A549 (cell line): Measurements from ENCODE around the gene MPPED2. TPM values are rescaled to one million over a fixed set of nuclear protein-coding genes. Genes with fewer than 3 reads are reported as not detected.

Experiments
- ATAC-seq, 2 experiments: fragments of 200-7000 bp in 1 of 2; fragments of >200 bp in 1 of 2; cut with Nextera tagmentation in 1 of 2; cut with Tn5 transposase in 1 of 2; 3 replicates each; pipeline versions ENCODE4 v1.8.0 to v1.9.1; 2018 to 2020; ENCODE audit warnings: mild to moderate bottlenecking in 1 of 2, moderate library complexity in 1 of 2
- CTCF ChIA-PET: fragments of 300-600 bp; sonication (Branson Sonifier 250); formaldehyde crosslinking; extraction: SDS; loops from one replicate; lab custom pipeline; 2021; ENCODE audit warnings: antibody characterized with exemption, inconsistent platforms; lab: Yijun Ruan, JAX
- POLR2A ChIA-PET: fragments of 350-600 bp; formaldehyde crosslinking; extraction: SDS; loops from one replicate; lab custom pipeline; 2021; ENCODE audit warnings: antibody characterized with exemption, inconsistent platforms; lab: Yijun Ruan, JAX
- DNase-seq, 2 experiments: peaks; one replicate each; pipeline versions ENCODE4 v3.0.0 to v3.0.0-alpha.2; 2011 to 2016; ENCODE audit warnings: low read depth in 1 of 2, low spot score in 1 of 2
- FAIRE-seq: peaks from 2 replicates; lab custom pipeline; 2011; peaks lifted over from hg19 to GRCh38; lab: Jason Lieb, UNC
- H3K27ac ChIP-seq, 2 experiments: fragments of >200 bp; sonication (Bioruptor Twin); formaldehyde crosslinking; 3 replicates each; pipeline ENCODE4 v1.5.1; 2016 to 2017
- H3K4me1 ChIP-seq: fragments of >200 bp; sonication (Bioruptor Twin); formaldehyde crosslinking; 3 replicates; pipeline ENCODE4 v1.6.1; 2016
- H3K4me2 ChIP-seq: fragments of >200 bp; sonication (Bioruptor Twin); formaldehyde crosslinking; 3 replicates; pipeline ENCODE4 v1.6.1; 2016
- H3K4me3 ChIP-seq: fragments of >200 bp; sonication (Bioruptor Twin); formaldehyde crosslinking; 3 replicates; pipeline ENCODE4 v1.5.1; 2016
- H3K9me3 ChIP-seq: fragments of >200 bp; sonication (Bioruptor Twin); formaldehyde crosslinking; 3 replicates; pipeline ENCODE4 v1.6.1; 2016
- CBX2 ChIP-seq: fragments of 200-600 bp; sonication (generic); IDR thresholded peaks from 2 replicates; pipeline ENCODE4 v1.6.1; 2016; ENCODE audit warnings: low read depth, mild to moderate bottlenecking, borderline replicate concordance
- CBX8 ChIP-seq: fragments of 200-600 bp; sonication (generic); IDR thresholded peaks from 2 replicates; pipeline ENCODE4 v1.6.1; 2016
- CHD2 ChIP-seq: fragments of 150-350 bp; IDR thresholded peaks from 2 replicates; pipeline ENCODE4 v1.6.1; 2014; ENCODE audit warnings: low read length; ENCODE audit not compliant: partially characterized antibody
- E2F6 ChIP-seq: IDR thresholded peaks from 2 replicates; pipeline ENCODE4 v1.6.1; 2012; ENCODE audit warnings: low read depth, borderline replicate concordance
- EHF ChIP-seq: fragments of 250-450 bp; sonication (Bioruptor Pico); IDR thresholded peaks from 2 replicates; pipeline ENCODE4 v1.5.0; 2020; ENCODE audit warnings: mild to moderate bottlenecking
- EHMT2 ChIP-seq: fragments of 200-600 bp; sonication (generic); IDR thresholded peaks from 2 replicates; pipeline ENCODE4 v1.6.1; 2016; ENCODE audit warnings: antibody characterized with exemption, low read depth, mild to moderate bottlenecking, moderate library complexity
- FOSL2 ChIP-seq, 2 experiments: fragments of 450-650 bp in 1 of 2; fragments of >200 bp in 1 of 2; sonication (Bioruptor Twin) in 1 of 2; formaldehyde crosslinking; IDR thresholded peaks; 2 replicates each; pipeline versions ENCODE4 v1.5.0 to v1.6.1; 2016 to 2020; ENCODE audit warnings: mild to moderate bottlenecking in 1 of 2, moderate library complexity in 1 of 2
- FOXS1 ChIP-seq: fragments of 250-450 bp; sonication (Bioruptor Pico); IDR thresholded peaks from 2 replicates; pipeline ENCODE4 v1.5.0; 2020; ENCODE audit warnings: mild to moderate bottlenecking, moderate library complexity
- KDM1A ChIP-seq: fragments of 200-600 bp; sonication (generic); IDR thresholded peaks from 2 replicates; pipeline ENCODE4 v1.6.1; 2016; ENCODE audit warnings: low read depth, mild to moderate bottlenecking
- MAFK ChIP-seq: fragments of 450-650 bp; IDR thresholded peaks from 2 replicates; pipeline ENCODE4 v1.6.1; 2014; ENCODE audit not compliant: partially characterized antibody
- MAZ ChIP-seq: fragments of 150-350 bp; IDR thresholded peaks from 2 replicates; pipeline ENCODE4 v1.6.1; 2014; ENCODE audit warnings: antibody characterized with exemption, low read depth, low read length, borderline replicate concordance
- MYC ChIP-seq: IDR thresholded peaks from 2 replicates; pipeline ENCODE4 v1.6.1; 2012; ENCODE audit warnings: mild to moderate bottlenecking, inconsistent platforms, low read length, improper control_type of control experiment, borderline replicate concordance
- NFE2L2 ChIP-seq: fragments of 150-350 bp; conservative IDR thresholded peaks from 2 replicates; pipeline ENCODE4 v1.6.1; 2014; ENCODE audit warnings: low read length
- NR3C1 ChIP-seq: fragments of >200 bp; sonication (Bioruptor Twin); formaldehyde crosslinking; IDR thresholded peaks from 3 replicates; pipeline ENCODE4 v1.6.1; 2017
- POLR2AphosphoS2 ChIP-seq: conservative IDR thresholded peaks from 2 replicates; pipeline ENCODE4 v1.6.1; 2012; ENCODE audit warnings: low read length, improper control_type of control experiment, inconsistent platforms
- RARB ChIP-seq: fragments of 250-450 bp; sonication (Bioruptor Pico); IDR thresholded peaks from 2 replicates; pipeline ENCODE4 v1.8.0; 2021; ENCODE audit warnings: mild to moderate bottlenecking, moderate library complexity
- REST ChIP-seq: fragments of 200-600 bp; sonication (generic); IDR thresholded peaks from 2 replicates; pipeline ENCODE4 v1.6.1; 2016; ENCODE audit warnings: antibody characterized with exemption, mild to moderate bottlenecking, moderate library complexity
- RNF2 ChIP-seq: fragments of 200-600 bp; sonication (generic); IDR thresholded peaks from 2 replicates; pipeline ENCODE4 v1.6.1; 2016; ENCODE audit warnings: low read depth, mild to moderate bottlenecking, antibody characterized with exemption, moderate library complexity, borderline replicate concordance
- SMC3 ChIP-seq: fragments of >200 bp; sonication (Bioruptor Twin); formaldehyde crosslinking; IDR thresholded peaks from 3 replicates; pipeline ENCODE4 v1.6.1; 2018; ENCODE audit warnings: inconsistent platforms
- TFCP2L1 ChIP-seq: fragments of 250-450 bp; sonication (Bioruptor Pico); IDR thresholded peaks from 2 replicates; pipeline ENCODE4 v1.5.0; 2021; ENCODE audit warnings: mild to moderate bottlenecking
- TP53 ChIP-seq: fragments of 250-450 bp; sonication (Bioruptor Pico); IDR thresholded peaks from 2 replicates; pipeline ENCODE4 v1.5.0; 2021; ENCODE audit warnings: mild to moderate bottlenecking, moderate library complexity
- ZFP36 ChIP-seq: fragments of 450-650 bp; IDR thresholded peaks from 2 replicates; pipeline ENCODE4 v1.6.1; 2014; ENCODE audit warnings: borderline replicate concordance; ENCODE audit not compliant: partially characterized antibody
- ZSCAN20 ChIP-seq: fragments of 250-450 bp; sonication (Bioruptor Pico); IDR thresholded peaks from 2 replicates; pipeline ENCODE4 v1.8.0; 2022; ENCODE audit warnings: mild to moderate bottlenecking, moderate library complexity
- WGBS: methylation state at CpG from one replicate; pipeline ENCODE4 v1.1.6; 2017; ENCODE audit errors: missing lambda C conversion rate; 5-methylcytosine and 5-hydroxymethylcytosine counted together
- polyA plus RNA-seq, 4 experiments: library from polyadenylated mRNA; depleted of rRNA in 3 of 4; stranded (reverse); fragments of >200 nt; fragmentation: RNase III in 1 of 4; extraction: RNeasy Plus Mini Kit Qiagen cat#74134 plus additional on column Dnase treatment in 1 of 4; gene quantifications; 2 replicates in 3 of 4; 3 replicates in 1 of 4; pipeline ENCODE4 v1.2.3, GENCODE V29; 2011 to 2017
- TF ChIP-seq, protein P1 (sequence below): fragments of 250-450 bp; sonication (Bioruptor Pico); IDR thresholded peaks from 2 replicates; pipeline ENCODE4 v1.5.0; 2021; ENCODE audit warnings: mild to moderate bottlenecking, moderate library complexity, borderline replicate concordance
- TF ChIP-seq, protein P2 (sequence below): fragments of 150-350 bp; IDR thresholded peaks from 2 replicates; pipeline ENCODE4 v1.6.1; 2014; ENCODE audit warnings: low read depth, mild to moderate bottlenecking, low read length

Gene MPPED2
- polyA plus RNA-seq, 2 of the 4 experiments (the other 2 are of a cell fraction) = not detected

- 0% methylated on average over 1 of the region's 1 CpG for WGBS
- FAIRE-seq = no peak
- TF ChIP-seq MYC = no peak
- no peak for TF ChIP-seq POLR2AphosphoS2
- TF ChIP-seq RARB (CRISPR knock-in tag) = no peak
- no peak for TF ChIP-seq SMC3
- TF ChIP-seq EHMT2 = no peak
- no peak for TF ChIP-seq REST
- no peak for TF ChIP-seq NR3C1
- TF ChIP-seq, protein P1, sequence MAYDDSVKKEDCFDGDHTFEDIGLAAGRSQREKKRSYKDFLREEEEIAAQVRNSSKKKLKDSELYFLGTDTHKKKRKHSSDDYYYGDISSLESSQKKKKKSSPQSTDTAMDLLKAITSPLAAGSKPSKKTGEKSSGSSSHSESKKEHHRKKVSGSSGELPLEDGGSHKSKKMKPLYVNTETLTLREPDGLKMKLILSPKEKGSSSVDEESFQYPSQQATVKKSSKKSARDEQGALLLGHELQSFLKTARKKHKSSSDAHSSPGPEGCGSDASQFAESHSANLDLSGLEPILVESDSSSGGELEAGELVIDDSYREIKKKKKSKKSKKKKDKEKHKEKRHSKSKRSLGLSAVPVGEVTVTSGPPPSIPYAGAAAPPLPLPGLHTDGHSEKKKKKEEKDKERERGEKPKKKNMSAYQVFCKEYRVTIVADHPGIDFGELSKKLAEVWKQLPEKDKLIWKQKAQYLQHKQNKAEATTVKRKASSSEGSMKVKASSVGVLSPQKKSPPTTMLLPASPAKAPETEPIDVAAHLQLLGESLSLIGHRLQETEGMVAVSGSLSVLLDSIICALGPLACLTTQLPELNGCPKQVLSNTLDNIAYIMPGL (CRISPR knock-in tag) = no peak
- no peak for TF ChIP-seq FOSL2 (IDR thresholded peaks at IDR 0.05)
- TF ChIP-seq FOSL2 (CRISPR knock-in tag; IDR thresholded peaks at IDR 0.05) = no peak
- TF ChIP-seq KDM1A = no peak
- TF ChIP-seq FOXS1 = no peak
- no peak for TF ChIP-seq TFCP2L1
- TF ChIP-seq ZSCAN20 (CRISPR knock-in tag) = no peak
- no peak for TF ChIP-seq ZFP36
- no peak for TF ChIP-seq CHD2
- TF ChIP-seq, all 56 proteins: peak for 0
- H3K9me3 ChIP-seq = no peaks in the 10 kb centered on the region
- H3K27ac ChIP-seq = no peak overlapping the region
- no peak for DNase-seq
- H3K4me3 ChIP-seq = no peak overlapping the region
- no peak overlapping the region for H3K4me2 ChIP-seq
- ATAC-seq = no peak
- ChIA-PET POLR2A (no interaction called here), CTCF (no interaction called here)
- H3K4me1 ChIP-seq = no peaks in the 10 kb centered on the region
Observed at GRCh38 chr11:30452842-30453241, 133.3 kb downstream of the MPPED2 start.

DNA sequence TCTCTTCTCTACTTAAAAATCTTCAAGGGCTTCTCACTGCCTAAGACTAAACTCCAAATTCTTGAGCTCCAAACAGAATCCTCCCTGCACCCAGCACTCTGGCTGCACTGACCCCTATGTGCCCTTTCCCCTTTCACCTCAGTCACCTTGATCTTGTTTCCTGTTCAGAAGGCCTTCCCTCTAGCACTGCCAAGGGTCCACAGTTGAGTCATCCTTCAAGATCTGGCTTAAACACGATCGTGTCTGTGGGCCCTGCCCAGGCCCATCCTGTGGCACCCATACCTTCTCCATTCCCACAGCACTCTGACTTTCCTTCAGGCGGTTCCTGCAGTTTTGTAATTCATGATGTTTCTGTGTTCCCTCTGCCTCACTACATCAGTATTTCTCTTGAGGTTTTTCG is 134.0 kb downstream of the MPPED2 start:
- DNase-seq = no peak
- CTCF ChIA-PET = no interaction called here
- TF ChIP-seq CBX2 (no peak), E2F6 (no peak), TP53 (CRISPR knock-in tag) (no peak), CBX8 (no peak), EHF (CRISPR knock-in tag) (no peak), FOXS1 (no peak), MAZ (no peak), NFE2L2 (no peak), RNF2 (no peak), NR3C1 (no peak), MAFK (no peak), POLR2AphosphoS2 (no peak)
- TF ChIP-seq, protein P2, sequence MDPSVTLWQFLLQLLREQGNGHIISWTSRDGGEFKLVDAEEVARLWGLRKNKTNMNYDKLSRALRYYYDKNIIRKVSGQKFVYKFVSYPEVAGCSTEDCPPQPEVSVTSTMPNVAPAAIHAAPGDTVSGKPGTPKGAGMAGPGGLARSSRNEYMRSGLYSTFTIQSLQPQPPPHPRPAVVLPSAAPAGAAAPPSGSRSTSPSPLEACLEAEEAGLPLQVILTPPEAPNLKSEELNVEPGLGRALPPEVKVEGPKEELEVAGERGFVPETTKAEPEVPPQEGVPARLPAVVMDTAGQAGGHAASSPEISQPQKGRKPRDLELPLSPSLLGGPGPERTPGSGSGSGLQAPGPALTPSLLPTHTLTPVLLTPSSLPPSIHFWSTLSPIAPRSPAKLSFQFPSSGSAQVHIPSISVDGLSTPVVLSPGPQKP = no peak
- TF ChIP-seq, protein P1 (CRISPR knock-in tag) = no peak
- Histone ChIP-seq H3K4me2 (no peak overlapping the region), H3K9me3 (no peaks in the 10 kb centered on the region), H3K27ac (no peak overlapping the region), H3K4me1 (no peaks in the 10 kb centered on the region), H3K4me3 (no peak overlapping the region)
- POLR2A ChIA-PET = no interaction called here
- ATAC-seq = no peak
- 6% methylated on average over 4 of the region's 4 CpGs for WGBS
- FAIRE-seq = no peak
